Left lung (tissue), 10 donors: Measurements from ENCODE around the gene PMVK. TPM values are rescaled to one million over a fixed set of nuclear protein-coding genes. Genes with fewer than 3 reads are reported as not detected.

ENCODE experiments used
- ATAC-seq: fragments of 200-7000 bp; cut with Tn5 transposase; one replicate; pipeline ENCODE4 v1.9.1; 2020; ENCODE audit warnings: moderate library complexity
- DNase-seq, 4 donors: peaks; one replicate each; pipeline ENCODE4 v3.0.0-alpha.2; 2013 to 2020
- H3K27ac ChIP-seq, 2 donors: fragments of 200-600 bp; sonication (generic) in 1 of 2; one replicate each; pipeline versions ENCODE4 v1.5.0 to v1.8.0; 2020 to 2021
- H3K27me3 ChIP-seq, 2 donors: fragments of 200-600 bp; sonication (generic) in 1 of 2; one replicate each; pipeline versions ENCODE4 v1.5.0 to v1.8.0; 2020 to 2021
- H3K36me3 ChIP-seq, 2 donors: fragments of 200-600 bp; sonication (generic) in 1 of 2; one replicate each; pipeline versions ENCODE4 v1.5.0 to v1.8.0; 2020 to 2021
- H3K4me1 ChIP-seq, 2 donors: fragments of 200-600 bp; one replicate each; pipeline ENCODE4 v1.8.0; 2021
- H3K4me3 ChIP-seq, 2 donors: fragments of 200-600 bp; sonication (generic) in 1 of 2; one replicate each; pipeline versions ENCODE4 v1.5.0 to v1.8.0; 2020 to 2021; ENCODE audit warnings: mild to moderate bottlenecking in 1 of 2
- H3K9me3 ChIP-seq, 2 donors: fragments of 200-600 bp; sonication (generic) in 1 of 2; one replicate each; pipeline versions ENCODE4 v1.5.0 to v1.8.0; 2020 to 2021
- intact Hi-C, 2 donors: fragments of 100-400 bp; cut with DNase I; formaldehyde crosslinking; loops; one replicate each; pipeline versions ENCODE4 v1.11.2 to v1.14.2; 2022
- polyA plus RNA-seq, 6 donors: library from polyadenylated mRNA; unstranded; fragments of 120-200 nt; gene quantifications; one replicate each; pipeline ENCODE4 v1.2.1, GENCODE V29; 2013; ENCODE audit not compliant: insufficient read length in 6 of 6
- total RNA-seq, 2 donors: library from RNA; stranded (reverse); fragmentation: NEBNext Ultra II Directional; extraction: Animal tissue kit (Norgen Biotek cat#: 25700); gene quantifications; one replicate each; pipeline ENCODE4 v1.2.1, GENCODE V29; 2021
- TF ChIP-seq, protein P1 (sequence below), 2 donors: fragments of 200-600 bp; sonication (generic) in 1 of 2; IDR thresholded peaks; one replicate each; pipeline versions ENCODE4 v1.5.0 to v1.8.0; 2021; ENCODE audit warnings: antibody characterized with exemption in 2 of 2
- donor health status: DM: no; HTN: yes; CAD: no.
- donor health status: DM: no; HTN: no; CAD: no.

Gene PMVK
- total and polyA plus RNA-seq, 8 donors: 31.7 to 44.3 (median 35.8) TPM

DNA sequence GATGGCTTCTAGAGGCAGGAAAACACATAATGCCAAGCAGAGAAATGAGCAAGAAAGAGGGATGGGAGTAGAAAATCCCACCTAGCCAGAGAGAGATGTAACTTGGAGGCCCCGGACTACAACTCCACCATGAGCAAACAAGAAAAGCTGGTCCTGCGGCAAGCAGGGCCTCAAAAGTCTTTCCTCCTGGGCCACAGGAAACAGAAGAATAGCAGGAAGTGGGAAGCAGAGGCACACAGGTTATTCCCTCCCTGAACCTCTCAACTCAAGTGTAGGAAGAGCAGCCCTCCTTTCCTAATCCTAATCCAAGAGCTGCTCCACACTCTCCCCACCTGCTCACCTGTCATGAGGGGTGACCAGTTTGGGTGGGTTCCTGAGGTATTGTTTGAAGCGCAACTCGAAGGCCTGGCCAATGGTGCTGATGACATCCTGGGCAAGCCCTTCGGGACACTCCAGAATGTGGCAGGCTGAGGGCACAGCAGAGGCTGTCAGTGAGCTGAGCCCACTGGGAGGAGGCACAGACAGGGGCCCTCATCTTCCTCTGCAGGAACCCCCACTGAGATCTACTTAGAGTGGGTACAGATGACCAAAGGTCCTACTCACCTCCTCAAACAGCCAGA lies 30.9 kb upstream of the PMVK start:
- Histone ChIP-seq H3K36me3 (peaks cover 0 to 67% of the 10 kb centered on the region in 2 donors), H3K4me1 (peaks cover 40 to 73% of the 10 kb centered on the region in 2 donors), H3K4me3 (no peak overlapping the region), H3K27ac (peak overlapping the region in 1 of 2 donors; percentile 55), H3K9me3 (no peaks in the 10 kb centered on the region), H3K27me3 (no peaks in the 10 kb centered on the region)
- intact Hi-C loops: no loop called here
- DNase-seq (no peak), ATAC-seq (no peak)
- TF ChIP-seq, protein P1, sequence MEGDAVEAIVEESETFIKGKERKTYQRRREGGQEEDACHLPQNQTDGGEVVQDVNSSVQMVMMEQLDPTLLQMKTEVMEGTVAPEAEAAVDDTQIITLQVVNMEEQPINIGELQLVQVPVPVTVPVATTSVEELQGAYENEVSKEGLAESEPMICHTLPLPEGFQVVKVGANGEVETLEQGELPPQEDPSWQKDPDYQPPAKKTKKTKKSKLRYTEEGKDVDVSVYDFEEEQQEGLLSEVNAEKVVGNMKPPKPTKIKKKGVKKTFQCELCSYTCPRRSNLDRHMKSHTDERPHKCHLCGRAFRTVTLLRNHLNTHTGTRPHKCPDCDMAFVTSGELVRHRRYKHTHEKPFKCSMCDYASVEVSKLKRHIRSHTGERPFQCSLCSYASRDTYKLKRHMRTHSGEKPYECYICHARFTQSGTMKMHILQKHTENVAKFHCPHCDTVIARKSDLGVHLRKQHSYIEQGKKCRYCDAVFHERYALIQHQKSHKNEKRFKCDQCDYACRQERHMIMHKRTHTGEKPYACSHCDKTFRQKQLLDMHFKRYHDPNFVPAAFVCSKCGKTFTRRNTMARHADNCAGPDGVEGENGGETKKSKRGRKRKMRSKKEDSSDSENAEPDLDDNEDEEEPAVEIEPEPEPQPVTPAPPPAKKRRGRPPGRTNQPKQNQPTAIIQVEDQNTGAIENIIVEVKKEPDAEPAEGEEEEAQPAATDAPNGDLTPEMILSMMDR (IDR thresholded peaks at IDR 0.05): no peak

GRCh38 chr1:154966111-154966510 lies 29.6 kb upstream of the PMVK start:
- H3K4me3 ChIP-seq: no peak overlapping the region
- peaks cover 0 to 67% of the 10 kb centered on the region in 2 donors for H3K36me3 ChIP-seq
- H3K27me3 ChIP-seq: no peaks in the 10 kb centered on the region
- peaks cover 28 to 68% of the 10 kb centered on the region in 2 donors for H3K4me1 ChIP-seq
- TF ChIP-seq, protein P1 (IDR thresholded peaks at IDR 0.05): no peak
- no peak for ATAC-seq
- no peak for DNase-seq
- no peak overlapping the region for H3K27ac ChIP-seq
- no peaks in the 10 kb centered on the region for H3K9me3 ChIP-seq
- intact Hi-C loops: no loop called here

- Histone ChIP-seq H3K9me3 (no peaks in the 10 kb centered on the region), H3K27ac (no peak overlapping the region), H3K27me3 (no peaks in the 10 kb centered on the region), H3K36me3 (peaks cover 0 to 70% of the 10 kb centered on the region in 2 donors), H3K4me1 (peaks cover 21 to 62% of the 10 kb centered on the region in 2 donors), H3K4me3 (no peak overlapping the region)
- no peak for ATAC-seq
- intact Hi-C loops: no loop called here
- TF ChIP-seq, protein P1 (IDR thresholded peaks at IDR 0.05): no peak
- no peak for DNase-seq
Measured at GRCh38 chr1:154964359-154964758, 27.8 kb upstream of the PMVK start.

GRCh38 chr1:154963643-154964042 lies 27.1 kb upstream of the PMVK start:
- Histone ChIP-seq H3K27me3 (no peaks in the 10 kb centered on the region), H3K36me3 (peaks cover 0 to 70% of the 10 kb centered on the region in 2 donors), H3K4me3 (no peak overlapping the region), H3K4me1 (peaks cover 14 to 56% of the 10 kb centered on the region in 2 donors), H3K27ac (no peak overlapping the region), H3K9me3 (no peaks in the 10 kb centered on the region)
- TF ChIP-seq, protein P1 (IDR thresholded peaks at IDR 0.05): no peak
- DNase-seq (no peak), ATAC-seq (no peak)
- intact Hi-C loops: no loop called here

- DNase-seq: no peak
- H3K4me3 ChIP-seq: peak overlapping the region; percentile 79 to 90
- H3K27me3 ChIP-seq: no peaks in the 10 kb centered on the region
- TF ChIP-seq, protein P1 (IDR thresholded peaks at IDR 0.05): no peak
- peaks cover 14 to 59% of the 10 kb centered on the region in 2 donors for H3K4me1 ChIP-seq
- H3K9me3 ChIP-seq: no peaks in the 10 kb centered on the region
- ATAC-seq: no peak
- H3K27ac ChIP-seq: peak overlapping the region; percentile 97 to 98
- peaks cover 0 to 71% of the 10 kb centered on the region in 2 donors for H3K36me3 ChIP-seq
- intact Hi-C loops: no loop called here
Measured at GRCh38 chr1:154962795-154963330, 26.3 kb upstream of the PMVK start.
